ENCODE measurements around the gene GPR39.

GPR39 gene

DNA sequence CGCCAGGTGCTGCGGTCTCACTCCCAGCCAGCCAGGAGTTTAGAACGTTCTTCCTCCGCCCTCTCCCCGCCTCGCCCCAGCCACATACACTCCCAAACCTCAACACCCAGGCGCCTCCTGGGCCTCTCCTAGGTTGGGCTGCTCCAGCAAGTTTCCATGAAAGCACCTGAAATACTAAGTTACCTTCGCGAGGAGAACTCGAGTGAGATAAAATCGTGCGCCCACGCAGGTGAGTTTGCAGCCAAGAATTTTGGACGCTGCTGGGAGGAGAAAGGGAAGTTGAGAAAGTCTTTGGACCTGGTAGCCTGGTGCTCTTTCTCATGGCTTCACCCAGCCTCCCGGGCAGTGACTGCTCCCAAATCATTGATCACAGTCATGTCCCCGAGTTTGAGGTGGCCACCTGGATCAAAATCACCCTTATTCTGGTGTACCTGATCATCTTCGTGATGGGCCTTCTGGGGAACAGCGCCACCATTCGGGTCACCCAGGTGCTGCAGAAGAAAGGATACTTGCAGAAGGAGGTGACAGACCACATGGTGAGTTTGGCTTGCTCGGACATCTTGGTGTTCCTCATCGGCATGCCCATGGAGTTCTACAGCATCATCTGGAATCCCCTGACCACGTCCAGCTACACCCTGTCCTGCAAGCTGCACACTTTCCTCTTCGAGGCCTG, at the start of gene GPR39:
Gene GPR39 (plus strand): TSS at position 83 of the 673 bp plus-strand sequence.
- H3K9me3 ChIP-seq (ENCODE audit: control insufficient read depth, insufficient read depth, low read depth, low read length), result no peaks in the 10 kb centered on the region
- H3K4me1 ChIP-seq (ENCODE audit: control insufficient read depth, insufficient read depth, low read length), result peaks cover 11% of the 10 kb centered on the region; the same call in 1 of the 2 replicates
- H3K36me3 ChIP-seq (ENCODE audit: control insufficient read depth, insufficient read depth, low read length), result no peaks in the 10 kb centered on the region
- H3K27me3 ChIP-seq (ENCODE audit: control insufficient read depth, insufficient read depth, low read length), result peaks cover 55% of the 10 kb centered on the region
- peak within 1 kb of the TSS; percentile 63 for H3K4me3 ChIP-seq (ENCODE audit: low read depth, low read length)
- H3K9ac ChIP-seq (ENCODE audit: low read length), result peak within 1 kb of the TSS; percentile 69
- no peak within 1 kb of the TSS; the same call in 1 of the 2 replicates for H3K27ac ChIP-seq (ENCODE audit: low read depth, low read length)

- Histone ChIP-seq H3K4me3 (ENCODE audit: low read depth, low read length) (no peak overlapping the region), H3K36me3 (ENCODE audit: control insufficient read depth, insufficient read depth, low read length) (no peaks in the 10 kb centered on the region), H3K27me3 (ENCODE audit: control insufficient read depth, insufficient read depth, low read length) (no peaks in the 10 kb centered on the region), H3K9ac (ENCODE audit: low read length) (no peak overlapping the region), H3K27ac (ENCODE audit: low read depth, low read length) (no peak overlapping the region), H3K9me3 (ENCODE audit: control insufficient read depth, insufficient read depth, low read depth, low read length) (peaks cover 5% of the 10 kb centered on the region; the same call in 1 of the 2 replicates), H3K4me1 (ENCODE audit: control insufficient read depth, insufficient read depth, low read length) (peaks cover 4% of the 10 kb centered on the region; the same call in 1 of the 2 replicates)
These were observed 48.4 kb upstream of the GPR39 start for GRCh38 chr2:132368191-132368590.

GRCh38 chr2:132372276-132372675, 44.3 kb upstream of the GPR39 start:
- H3K27ac ChIP-seq (ENCODE audit: low read depth, low read length), result no peak overlapping the region

GRCh38 chr2:132373391-132374135, 43.0 kb upstream of the GPR39 start:
- Histone ChIP-seq H3K9me3 (ENCODE audit: control insufficient read depth, insufficient read depth, low read depth, low read length) (peaks cover 15% of the 10 kb centered on the region), H3K36me3 (ENCODE audit: control insufficient read depth, insufficient read depth, low read length) (no peaks in the 10 kb centered on the region), H3K4me3 (ENCODE audit: low read depth, low read length) (no peak overlapping the region), H3K4me1 (ENCODE audit: control insufficient read depth, insufficient read depth, low read length) (no peaks in the 10 kb centered on the region), H3K27ac (ENCODE audit: low read depth, low read length) (no peak overlapping the region), H3K27me3 (ENCODE audit: control insufficient read depth, insufficient read depth, low read length) (no peaks in the 10 kb centered on the region), H3K9ac (ENCODE audit: low read length) (no peak overlapping the region)

More at GRCh38 chr2:132372276-132372675, 44.3 kb upstream of the GPR39 start:
- peaks cover 4% of the 10 kb centered on the region; the same call in 1 of the 2 replicates for H3K4me1 ChIP-seq (ENCODE audit: control insufficient read depth, insufficient read depth, low read length)
- H3K36me3 ChIP-seq (ENCODE audit: control insufficient read depth, insufficient read depth, low read length), result no peaks in the 10 kb centered on the region
- H3K4me3 ChIP-seq (ENCODE audit: low read depth, low read length), result no peak overlapping the region
- H3K9me3 ChIP-seq (ENCODE audit: control insufficient read depth, insufficient read depth, low read depth, low read length), result peaks cover 15% of the 10 kb centered on the region
- no peak overlapping the region for H3K9ac ChIP-seq (ENCODE audit: low read length)
- no peaks in the 10 kb centered on the region for H3K27me3 ChIP-seq (ENCODE audit: control insufficient read depth, insufficient read depth, low read length)

- H3K36me3 ChIP-seq (ENCODE audit: control insufficient read depth, insufficient read depth, low read length), result no peaks in the 10 kb centered on the region
- no peak overlapping the region for H3K4me3 ChIP-seq (ENCODE audit: low read depth, low read length)
- H3K9ac ChIP-seq (ENCODE audit: low read length), result no peak overlapping the region
- no peaks in the 10 kb centered on the region for H3K27me3 ChIP-seq (ENCODE audit: control insufficient read depth, insufficient read depth, low read length)
- H3K9me3 ChIP-seq (ENCODE audit: control insufficient read depth, insufficient read depth, low read depth, low read length), result peaks cover 15% of the 10 kb centered on the region
- no peak overlapping the region for H3K27ac ChIP-seq (ENCODE audit: low read depth, low read length)
- no peaks in the 10 kb centered on the region for H3K4me1 ChIP-seq (ENCODE audit: control insufficient read depth, insufficient read depth, low read length)
These were observed 42.5 kb upstream of the GPR39 start for GRCh38 chr2:132374151-132374550.

DNA sequence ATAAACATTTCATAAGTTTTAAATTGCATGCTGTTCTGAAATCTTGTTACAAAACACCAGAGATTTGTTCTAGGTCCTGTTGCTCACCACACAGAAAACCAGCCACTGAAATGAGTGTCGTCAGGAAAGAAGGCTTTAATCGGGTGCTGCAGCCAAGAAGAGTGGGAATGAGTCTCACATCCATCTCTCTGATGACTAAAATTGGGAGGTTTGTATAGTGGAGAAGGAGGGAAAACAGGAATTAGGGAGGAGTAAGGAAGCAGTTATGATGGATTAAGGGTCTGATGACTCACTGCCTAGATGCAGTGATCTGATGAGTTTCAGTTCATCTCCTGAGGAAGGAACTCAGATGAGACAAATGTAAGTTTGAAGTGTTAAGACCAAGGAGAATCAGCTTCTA, 42.1 kb upstream of the GPR39 start:
- Histone ChIP-seq H3K9ac (ENCODE audit: low read length) (no peak overlapping the region), H3K4me1 (ENCODE audit: control insufficient read depth, insufficient read depth, low read length) (no peaks in the 10 kb centered on the region), H3K9me3 (ENCODE audit: control insufficient read depth, insufficient read depth, low read depth, low read length) (peaks cover 15% of the 10 kb centered on the region), H3K36me3 (ENCODE audit: control insufficient read depth, insufficient read depth, low read length) (no peaks in the 10 kb centered on the region), H3K27me3 (ENCODE audit: control insufficient read depth, insufficient read depth, low read length) (no peaks in the 10 kb centered on the region), H3K27ac (ENCODE audit: low read depth, low read length) (no peak overlapping the region), H3K4me3 (ENCODE audit: low read depth, low read length) (no peak overlapping the region)

DNA sequence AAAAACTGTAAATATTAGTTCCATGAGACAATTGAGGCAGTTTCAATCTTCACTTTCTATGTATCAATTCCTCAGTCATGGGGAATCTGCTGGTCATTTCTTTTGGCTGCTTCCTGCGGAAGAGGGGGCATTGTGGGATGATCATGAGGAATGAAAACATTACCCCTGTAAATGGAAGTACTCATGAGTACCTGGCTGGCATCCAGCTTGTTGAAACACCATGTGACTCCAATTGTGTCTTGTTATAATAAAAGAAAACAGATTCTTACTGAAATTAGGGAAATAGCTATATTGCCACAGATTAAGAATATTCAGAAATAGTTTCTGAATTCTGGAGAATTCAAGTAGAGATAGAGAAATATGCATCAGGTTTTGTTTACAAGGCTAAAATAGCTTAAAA, 41.6 kb upstream of the GPR39 start:
- Histone ChIP-seq H3K9ac (ENCODE audit: low read length) (no peak overlapping the region), H3K9me3 (ENCODE audit: control insufficient read depth, insufficient read depth, low read depth, low read length) (peaks cover 15% of the 10 kb centered on the region), H3K4me1 (ENCODE audit: control insufficient read depth, insufficient read depth, low read length) (no peaks in the 10 kb centered on the region), H3K27me3 (ENCODE audit: control insufficient read depth, insufficient read depth, low read length) (no peaks in the 10 kb centered on the region), H3K4me3 (ENCODE audit: low read depth, low read length) (no peak overlapping the region), H3K36me3 (ENCODE audit: control insufficient read depth, insufficient read depth, low read length) (no peaks in the 10 kb centered on the region), H3K27ac (ENCODE audit: low read depth, low read length) (no peak overlapping the region)

GRCh38 chr2:132381376-132381775, 35.2 kb upstream of the GPR39 start:
- no peaks in the 10 kb centered on the region for H3K36me3 ChIP-seq (ENCODE audit: control insufficient read depth, insufficient read depth, low read length)
- no peak overlapping the region for H3K27ac ChIP-seq (ENCODE audit: low read depth, low read length)
- H3K9ac ChIP-seq (ENCODE audit: low read length), result no peak overlapping the region
- no peaks in the 10 kb centered on the region for H3K9me3 ChIP-seq (ENCODE audit: control insufficient read depth, insufficient read depth, low read depth, low read length)
- no peak overlapping the region for H3K4me3 ChIP-seq (ENCODE audit: low read depth, low read length)
- H3K27me3 ChIP-seq (ENCODE audit: control insufficient read depth, insufficient read depth, low read length), result peaks cover 13% of the 10 kb centered on the region; the same call in 1 of the 2 replicates
- H3K4me1 ChIP-seq (ENCODE audit: control insufficient read depth, insufficient read depth, low read length), result no peaks in the 10 kb centered on the region

DNA sequence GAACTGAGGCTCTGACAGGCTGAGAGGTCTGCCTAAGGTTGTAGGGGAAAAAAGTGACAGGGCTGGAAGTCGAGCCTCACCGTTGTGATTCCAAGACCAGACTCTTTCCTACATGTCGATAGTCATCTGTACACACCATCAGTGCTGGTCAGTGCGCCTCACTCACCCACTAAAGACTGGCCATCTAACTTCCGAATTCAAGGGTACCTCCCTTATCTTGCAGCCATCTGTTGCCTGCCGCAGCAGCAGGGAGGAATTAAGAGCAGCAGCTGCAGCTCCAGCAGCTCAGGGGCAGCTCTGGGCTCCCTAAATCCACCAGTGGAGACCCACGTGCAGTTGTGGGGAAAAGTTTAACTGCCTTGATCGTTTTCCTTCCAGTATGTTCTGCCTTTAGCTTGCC, 32.6 kb upstream of the GPR39 start:
- no peak overlapping the region for H3K4me3 ChIP-seq (ENCODE audit: low read depth, low read length)

GRCh38 chr2:132384491-132385151, 32.0 kb upstream of the GPR39 start:
- Histone ChIP-seq H3K4me3 (ENCODE audit: low read depth, low read length) (no peak overlapping the region), H3K36me3 (ENCODE audit: control insufficient read depth, insufficient read depth, low read length) (no peaks in the 10 kb centered on the region), H3K27me3 (ENCODE audit: control insufficient read depth, insufficient read depth, low read length) (peaks cover 20% of the 10 kb centered on the region; the same call in 1 of the 2 replicates), H3K9me3 (ENCODE audit: control insufficient read depth, insufficient read depth, low read depth, low read length) (no peaks in the 10 kb centered on the region), H3K4me1 (ENCODE audit: control insufficient read depth, insufficient read depth, low read length) (no peaks in the 10 kb centered on the region), H3K9ac (ENCODE audit: low read length) (no peak overlapping the region), H3K27ac (ENCODE audit: low read depth, low read length) (no peak overlapping the region)

More for the DNA sequence above, 32.6 kb upstream of the GPR39 start:
- Histone ChIP-seq H3K27ac (ENCODE audit: low read depth, low read length) (no peak overlapping the region), H3K9ac (ENCODE audit: low read length) (no peak overlapping the region), H3K9me3 (ENCODE audit: control insufficient read depth, insufficient read depth, low read depth, low read length) (no peaks in the 10 kb centered on the region), H3K36me3 (ENCODE audit: control insufficient read depth, insufficient read depth, low read length) (no peaks in the 10 kb centered on the region), H3K27me3 (ENCODE audit: control insufficient read depth, insufficient read depth, low read length) (peaks cover 20% of the 10 kb centered on the region; the same call in 1 of the 2 replicates), H3K4me1 (ENCODE audit: control insufficient read depth, insufficient read depth, low read length) (no peaks in the 10 kb centered on the region)

GRCh38 chr2:132387126-132387525, 29.5 kb upstream of the GPR39 start:
- peaks cover 8% of the 10 kb centered on the region; the same call in 1 of the 2 replicates for H3K4me1 ChIP-seq (ENCODE audit: control insufficient read depth, insufficient read depth, low read length)
- no peak overlapping the region for H3K27ac ChIP-seq (ENCODE audit: low read depth, low read length)
- H3K4me3 ChIP-seq (ENCODE audit: low read depth, low read length), result no peak overlapping the region
- no peaks in the 10 kb centered on the region for H3K36me3 ChIP-seq (ENCODE audit: control insufficient read depth, insufficient read depth, low read length)
- no peak overlapping the region for H3K9ac ChIP-seq (ENCODE audit: low read length)
- peaks cover 42% of the 10 kb centered on the region for H3K27me3 ChIP-seq (ENCODE audit: control insufficient read depth, insufficient read depth, low read length)
- no peaks in the 10 kb centered on the region for H3K9me3 ChIP-seq (ENCODE audit: control insufficient read depth, insufficient read depth, low read depth, low read length)
